GM23248 (cell line): ENCODE measurements around the gene EVX2. TPM values are rescaled to one million over a fixed set of nuclear protein-coding genes. Genes with fewer than 3 reads are reported as not detected.

ENCODE experiments used
- DNase-seq: peaks from one replicate; pipeline ENCODE4 v3.0.0-alpha.2; 2015
- H2AFZ ChIP-seq: fragments of 200-600 bp; sonication (generic); 2 replicates; pipeline ENCODE4 v1.6.1; 2016; ENCODE audit warnings: antibody characterized with exemption
- H3F3A ChIP-seq: fragments of 200-600 bp; sonication (generic); 2 replicates; pipeline ENCODE4 v1.6.1; 2016; ENCODE audit warnings: mild to moderate bottlenecking, antibody characterized with exemption, mixed run types; ENCODE audit not compliant: insufficient read depth
- H3K27ac ChIP-seq: fragments of 200-600 bp; sonication (generic); 2 replicates; pipeline ENCODE4 v1.5.1; 2016; ENCODE audit warnings: mild to moderate bottlenecking
- H3K27me3 ChIP-seq: fragments of 200-600 bp; sonication (generic); replicated peaks from 2 replicates; pipeline ENCODE4 v1.6.1; 2016; ENCODE audit warnings: mild to moderate bottlenecking; ENCODE audit not compliant: insufficient read depth
- H3K36me3 ChIP-seq: fragments of 200-600 bp; sonication (generic); 2 replicates; pipeline ENCODE4 v1.6.1; 2016; ENCODE audit warnings: low read depth, mild to moderate bottlenecking
- H3K4me1 ChIP-seq: fragments of 200-600 bp; sonication (generic); 2 replicates; pipeline ENCODE4 v1.6.1; 2016; ENCODE audit warnings: mild to moderate bottlenecking; ENCODE audit not compliant: insufficient read depth
- H3K4me2 ChIP-seq: fragments of 200-600 bp; sonication (generic); one replicate; pipeline ENCODE4 v1.6.1; 2016; ENCODE audit warnings: mild to moderate bottlenecking; ENCODE audit not compliant: unreplicated experiment
- H3K4me3 ChIP-seq: fragments of 200-600 bp; sonication (generic); 2 replicates; pipeline ENCODE4 v1.5.1; 2016; ENCODE audit warnings: mild to moderate bottlenecking
- H3K79me2 ChIP-seq: fragments of 200-600 bp; sonication (generic); 2 replicates; pipeline ENCODE4 v1.6.1; 2016; ENCODE audit warnings: mild to moderate bottlenecking; ENCODE audit not compliant: insufficient read depth
- H3K9ac ChIP-seq: fragments of 200-600 bp; sonication (generic); 2 replicates; pipeline ENCODE4 v1.6.1; 2016; ENCODE audit warnings: mild to moderate bottlenecking
- H3K9me2 ChIP-seq: fragments of 200-600 bp; sonication (generic); 2 replicates; pipeline ENCODE4 v1.6.1; 2016; ENCODE audit warnings: mixed run types, mild to moderate bottlenecking, moderate library complexity; ENCODE audit not compliant: insufficient read depth
- H3K9me3 ChIP-seq: fragments of 200-600 bp; sonication (generic); one replicate; pipeline ENCODE4 v1.6.1; 2017; ENCODE audit warnings: low read depth
- H4K20me1 ChIP-seq: fragments of 200-600 bp; sonication (generic); 2 replicates; pipeline ENCODE4 v1.6.0; 2016; ENCODE audit not compliant: insufficient read depth
- EZH2 ChIP-seq: fragments of 200-600 bp; sonication (generic); IDR thresholded peaks from 2 replicates; pipeline ENCODE4 v1.6.1; 2018; ENCODE audit warnings: antibody characterized with exemption, mild to moderate bottlenecking; ENCODE audit not compliant: insufficient read depth, poor library complexity, severe bottlenecking
- EZH2phosphoT487 ChIP-seq: fragments of 200-600 bp; sonication (generic); IDR thresholded peaks from 2 replicates; pipeline ENCODE4 v1.6.1; 2018; ENCODE audit warnings: antibody characterized with exemption, moderate library complexity, mild to moderate bottlenecking, low read depth; ENCODE audit not compliant: insufficient read depth
- WGBS, 2 experiments: methylation state at CpG; one replicate each; pipeline ENCODE4 v1.1.6; 2015 to 2017; ENCODE audit warnings: low lambda C conversion rate in 2 of 2, low coverage in 1 of 2; ENCODE audit errors: missing lambda C conversion rate in 2 of 2; 5-methylcytosine and 5-hydroxymethylcytosine counted together
- in situ Hi-C: fragments of 300-500 bp; cut with MboI; formaldehyde crosslinking; loops from 2 replicates; pipeline ENCODE4 v1.15.0; 2020
- polyA plus RNA-seq: library from polyadenylated mRNA; unstranded; fragments of >200 nt; fragmentation: Nextera tagmentation; extraction: Ambion mirVana; gene quantifications from 2 replicates; pipeline ENCODE4 v1.2.1, GENCODE V29; 2016
- total RNA-seq: library from RNA; depleted of rRNA; stranded (reverse); fragments of >200 nt; shearing (Covaris generic); gene quantifications from 2 replicates; pipeline ENCODE4 v1.2.3, GENCODE V29; 2014

EVX2 gene
- total and polyA plus RNA-seq, 2 experiments from 2014 or later: not detected

- Histone ChIP-seq H3K4me2 (peak overlapping the region; percentile 95), H3K4me1 (no peaks in the 10 kb centered on the region; the same call in 1 of the 2 replicates), H2AFZ (no peak overlapping the region), H3F3A (peaks cover 21% of the 10 kb centered on the region), H3K27ac (peak overlapping the region; percentile 88), H3K9ac (peak overlapping the region; percentile 89), H4K20me1 (no peaks in the 10 kb centered on the region), H3K9me2 (no peaks in the 10 kb centered on the region), H3K4me3 (peak overlapping the region; percentile 70), H3K79me2 (peaks cover 96% of the 10 kb centered on the region), H3K9me3 (no peaks in the 10 kb centered on the region), H3K36me3 (peaks cover 15% of the 10 kb centered on the region), H3K27me3 (no peaks in the 10 kb centered on the region)
- no peak for DNase-seq
- TF ChIP-seq EZH2phosphoT487 (no peak), EZH2 (no peak)
- in situ Hi-C loops: loop anchor here (25.0 kb wide), 1 partner anchor 1627 kb away; no protein-coding TSS in a partner anchor
- WGBS, 2 experiments: 34 to 41% methylated on average over 7 of the region's 7 CpGs
Measured at GRCh38 chr2:176110415-176111308, 26.9 kb upstream of the EVX2 start.

- H3K4me1 ChIP-seq: no peaks in the 10 kb centered on the region; the same call in 1 of the 2 replicates
- H3K36me3 ChIP-seq: peaks cover 15% of the 10 kb centered on the region
- no peaks in the 10 kb centered on the region for H3K27me3 ChIP-seq
- in situ Hi-C loops: loop anchor here (25.0 kb wide), 1 partner anchor 1627 kb away; no protein-coding TSS in a partner anchor
- H3K79me2 ChIP-seq: peaks cover 96% of the 10 kb centered on the region
- no peaks in the 10 kb centered on the region for H3K9me3 ChIP-seq
- 64% methylated on average over 4 of the region's 4 CpGs for WGBS, 2 experiments
- no peaks in the 10 kb centered on the region for H3K9me2 ChIP-seq
- no peaks in the 10 kb centered on the region for H4K20me1 ChIP-seq
- no peak for DNase-seq
- TF ChIP-seq EZH2phosphoT487: no peak
- no peak for TF ChIP-seq EZH2
- no peak overlapping the region for H2AFZ ChIP-seq
- H3K27ac ChIP-seq: peak overlapping the region; percentile 88
- H3K4me2 ChIP-seq: peak overlapping the region; percentile 95
- peak overlapping the region; percentile 89 for H3K9ac ChIP-seq
- H3K4me3 ChIP-seq: peak overlapping the region; percentile 70
- peaks cover 21% of the 10 kb centered on the region for H3F3A ChIP-seq
Measured at GRCh38 chr2:176109946-176110345, 26.2 kb upstream of the EVX2 start.

GRCh38 chr2:176109192-176109901 is 25.6 kb upstream of the EVX2 start:
- peak; percentile 57 for DNase-seq
- Histone ChIP-seq H2AFZ (no peak overlapping the region), H3K4me2 (peak overlapping the region; percentile 95), H3K9ac (peak overlapping the region; percentile 89), H3K9me3 (no peaks in the 10 kb centered on the region), H3K4me1 (no peaks in the 10 kb centered on the region; the same call in 1 of the 2 replicates), H4K20me1 (no peaks in the 10 kb centered on the region), H3K79me2 (peaks cover 96% of the 10 kb centered on the region), H3K4me3 (peak overlapping the region; percentile 70), H3K9me2 (no peaks in the 10 kb centered on the region), H3K27ac (peak overlapping the region; percentile 88), H3K36me3 (peaks cover 15% of the 10 kb centered on the region), H3F3A (peaks cover 21% of the 10 kb centered on the region), H3K27me3 (no peaks in the 10 kb centered on the region)
- TF ChIP-seq EZH2 (no peak), EZH2phosphoT487 (no peak)
- 35 to 48% methylated on average over 25 to 26 of the region's 26 CpGs for WGBS, 2 experiments
- in situ Hi-C loops: loop anchor here (25.0 kb wide), 1 partner anchor 1628 kb away; no protein-coding TSS in a partner anchor

GRCh38 chr2:176107731-176108181 is 24.0 kb upstream of the EVX2 start:
- Histone ChIP-seq H3F3A (peaks cover 28% of the 10 kb centered on the region), H4K20me1 (no peaks in the 10 kb centered on the region), H3K36me3 (peaks cover 15% of the 10 kb centered on the region), H3K27ac (peak overlapping the region; percentile 34), H3K4me1 (peaks cover 6% of the 10 kb centered on the region), H2AFZ (no peak overlapping the region), H3K4me2 (peak overlapping the region; percentile 62), H3K79me2 (peaks cover 96% of the 10 kb centered on the region), H3K9ac (peak overlapping the region; percentile 89), H3K27me3 (no peaks in the 10 kb centered on the region), H3K4me3 (peak overlapping the region; percentile 74), H3K9me2 (no peaks in the 10 kb centered on the region), H3K9me3 (no peaks in the 10 kb centered on the region)
- DNase-seq: peak; percentile 71
- in situ Hi-C loops: loop anchor here (25.0 kb wide), 1 partner anchor 1630 kb away; no protein-coding TSS in a partner anchor
- 1 to 2% methylated on average over 24 to 30 of the region's 59 CpGs for WGBS, 2 experiments
- TF ChIP-seq EZH2 (no peak), EZH2phosphoT487 (no peak)
